Fibroblast of lung (primary cell): ENCODE data around the gene MLKL. TPM values are rescaled to one million over a fixed set of nuclear protein-coding genes. Genes with fewer than 3 reads are reported as not detected.
A peak's percentile ranks its signal among the peaks of the same experiment; 100 is the strongest.

ENCODE experiments used
- DNase-seq, 2 donors: peaks; one replicate each; pipeline versions ENCODE4 v3.0.0 to v3.0.0-alpha.2; 2010; ENCODE audit warnings: low read depth in 2 of 2
- H2AFZ ChIP-seq: 2 replicates; pipeline ENCODE4 v1.5.1; 2012; ENCODE audit warnings: low read length, control low read depth, inconsistent platforms
- H3K27ac ChIP-seq: 2 replicates; pipeline ENCODE4 v1.5.1; 2011; ENCODE audit warnings: low read length, control low read depth; ENCODE audit not compliant: insufficient read depth
- H3K27me3 ChIP-seq: 2 replicates; pipeline ENCODE4 v1.5.1; 2011; ENCODE audit warnings: mild to moderate bottlenecking, low read length; ENCODE audit not compliant: control insufficient read depth, insufficient read depth
- H3K36me3 ChIP-seq: 2 replicates; pipeline ENCODE4 v1.5.1; 2011; ENCODE audit warnings: low read length; ENCODE audit not compliant: control insufficient read depth, insufficient read depth
- H3K4me1 ChIP-seq: 2 replicates; pipeline ENCODE4 v1.5.1; 2011; ENCODE audit warnings: low read length; ENCODE audit not compliant: control insufficient read depth, insufficient read depth; ENCODE audit errors: extremely low read depth
- H3K4me2 ChIP-seq: 2 replicates; pipeline ENCODE4 v1.5.1; 2011; ENCODE audit warnings: low read length, control low read depth; ENCODE audit not compliant: insufficient read depth; ENCODE audit errors: extremely low read depth
- H3K4me3 ChIP-seq, 4 experiments: fragments of 200-600 bp in 1 of 4; sonication (generic) in 1 of 4; replicated peaks in 1 of 4; 2 replicates each; pipeline ENCODE4 v1.5.1; 2011 to 2016; ENCODE audit warnings: low read length in 4 of 4, low read depth in 3 of 4, mild to moderate bottlenecking in 3 of 4, control low read depth in 2 of 4, inconsistent platforms in 1 of 4, mixed read lengths in 1 of 4; ENCODE audit not compliant: insufficient read depth in 1 of 4; ENCODE audit errors: control extremely low read depth in 1 of 4
- H3K79me2 ChIP-seq: 2 replicates; pipeline ENCODE4 v1.5.1; 2012; ENCODE audit warnings: mild to moderate bottlenecking, low read length, inconsistent platforms; ENCODE audit not compliant: control insufficient read depth, insufficient read depth
- H3K9ac ChIP-seq: 2 replicates; pipeline ENCODE4 v1.5.1; 2011; ENCODE audit warnings: mild to moderate bottlenecking, low read length, control low read depth; ENCODE audit not compliant: insufficient read depth
- H3K9me3 ChIP-seq: 2 replicates; pipeline ENCODE4 v1.5.1; 2012; ENCODE audit warnings: low read depth, low read length; ENCODE audit not compliant: control insufficient read depth, insufficient read depth
- H4K20me1 ChIP-seq: 2 replicates; pipeline ENCODE4 v1.5.1; 2011; ENCODE audit warnings: low read length; ENCODE audit not compliant: control insufficient read depth, insufficient read depth; ENCODE audit errors: extremely low read depth
- EZH2 ChIP-seq: IDR thresholded peaks from 2 replicates; pipeline ENCODE4 v1.5.1; 2012; ENCODE audit warnings: low read length, control low read depth, mild to moderate bottlenecking; ENCODE audit errors: missing control alignments
- polyA plus RNA-seq, 2 donors: library from polyadenylated mRNA; depleted of rRNA in 1 of 2; stranded (reverse) in 1 of 2; unstranded in 1 of 2; fragments of >200 nt; gene quantifications; 2 replicates each; pipeline ENCODE4 v1.2.1, GENCODE V29; 2011 to 2012; ENCODE audit warnings: missing spikeins in 1 of 2
- total RNA-seq: library from RNA; depleted of rRNA; stranded (reverse); fragments of >200 nt; gene quantifications from 2 replicates; pipeline ENCODE4 v1.2.1, GENCODE V29; 2014
- TF ChIP-seq, protein P1 (sequence below), 2 donors: IDR thresholded peaks in 1 of 2; conservative IDR thresholded peaks in 1 of 2; 1 replicate in 1 of 2; 2 replicates in 1 of 2; pipeline ENCODE4 v1.5.1; 2011 to 2012; ENCODE audit warnings: low read length in 2 of 2, control low read depth in 1 of 2, inconsistent platforms in 1 of 2, low read depth in 1 of 2, mild to moderate bottlenecking in 1 of 2

The MLKL gene
- total and polyA plus RNA-seq, 2 donors (not counting 1 experiment from before 2014, with no cell fraction given), result 4.8 to 5.8 TPM

DNA sequence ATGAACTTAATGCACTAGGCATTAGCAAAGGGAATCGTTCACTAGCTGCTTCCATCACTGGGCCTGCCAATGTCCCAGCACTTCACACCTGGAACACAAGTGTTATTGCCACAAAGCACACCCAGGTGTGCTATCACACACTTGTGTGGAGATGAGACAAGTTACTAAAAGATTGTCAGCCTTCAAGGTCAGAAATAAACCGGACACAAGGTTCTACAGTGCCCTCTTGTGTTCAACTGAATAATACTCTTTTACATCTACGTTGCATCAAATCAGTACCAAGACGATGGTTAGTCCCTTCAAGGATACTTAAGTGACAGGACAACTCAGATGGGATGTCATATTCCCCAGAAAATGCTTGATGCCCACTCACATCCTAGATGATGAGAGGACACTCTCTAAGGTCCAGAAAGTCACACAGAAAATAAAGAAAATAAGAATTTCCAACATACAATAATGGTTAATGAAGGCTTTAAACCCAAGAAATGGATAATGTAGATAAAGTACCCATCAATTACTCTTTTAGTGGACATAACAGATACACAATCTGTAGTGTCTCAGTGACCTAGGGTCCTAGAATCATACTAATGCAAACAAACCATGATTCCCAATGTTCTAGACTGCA is 77.3 kb downstream of the MLKL start:
- Histone ChIP-seq H3K9me3 (no peaks in the 10 kb centered on the region), H3K36me3 (peaks cover 9% of the 10 kb centered on the region)
- DNase-seq, result peak; percentile 35 to 75

DNA sequence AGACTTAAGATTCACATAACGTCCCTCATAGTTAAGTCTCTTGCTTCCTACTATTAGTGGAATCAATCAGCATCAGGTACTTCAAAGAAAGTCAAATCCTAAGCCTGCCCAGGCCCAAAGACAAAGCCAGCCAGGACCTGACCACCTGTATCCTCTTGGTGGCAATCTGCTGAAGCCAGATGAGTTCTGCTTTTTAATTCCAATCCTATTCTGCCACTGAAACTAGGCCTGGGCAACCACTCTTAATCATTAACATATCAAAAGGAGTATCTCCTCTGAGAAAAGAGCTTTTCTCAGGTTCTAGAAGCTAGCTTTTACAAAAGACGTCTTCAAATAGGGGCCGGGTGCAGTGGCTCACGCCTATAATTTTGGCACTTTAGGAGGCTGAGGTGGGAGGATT is 78.7 kb downstream of the MLKL start:
- no peak for DNase-seq
- Histone ChIP-seq H3K4me3 (no peak overlapping the region), H3K4me2 (no peak overlapping the region), H2AFZ (no peak overlapping the region), H3K27ac (no peak overlapping the region), H3K9ac (no peak overlapping the region), H3K27me3 (no peaks in the 10 kb centered on the region), H3K9me3 (no peaks in the 10 kb centered on the region), H3K79me2 (no peaks in the 10 kb centered on the region), H4K20me1 (no peaks in the 10 kb centered on the region), H3K36me3 (peaks cover 6% of the 10 kb centered on the region), H3K4me1 (no peaks in the 10 kb centered on the region)
- no peak for TF ChIP-seq EZH2
- TF ChIP-seq, protein P1, sequence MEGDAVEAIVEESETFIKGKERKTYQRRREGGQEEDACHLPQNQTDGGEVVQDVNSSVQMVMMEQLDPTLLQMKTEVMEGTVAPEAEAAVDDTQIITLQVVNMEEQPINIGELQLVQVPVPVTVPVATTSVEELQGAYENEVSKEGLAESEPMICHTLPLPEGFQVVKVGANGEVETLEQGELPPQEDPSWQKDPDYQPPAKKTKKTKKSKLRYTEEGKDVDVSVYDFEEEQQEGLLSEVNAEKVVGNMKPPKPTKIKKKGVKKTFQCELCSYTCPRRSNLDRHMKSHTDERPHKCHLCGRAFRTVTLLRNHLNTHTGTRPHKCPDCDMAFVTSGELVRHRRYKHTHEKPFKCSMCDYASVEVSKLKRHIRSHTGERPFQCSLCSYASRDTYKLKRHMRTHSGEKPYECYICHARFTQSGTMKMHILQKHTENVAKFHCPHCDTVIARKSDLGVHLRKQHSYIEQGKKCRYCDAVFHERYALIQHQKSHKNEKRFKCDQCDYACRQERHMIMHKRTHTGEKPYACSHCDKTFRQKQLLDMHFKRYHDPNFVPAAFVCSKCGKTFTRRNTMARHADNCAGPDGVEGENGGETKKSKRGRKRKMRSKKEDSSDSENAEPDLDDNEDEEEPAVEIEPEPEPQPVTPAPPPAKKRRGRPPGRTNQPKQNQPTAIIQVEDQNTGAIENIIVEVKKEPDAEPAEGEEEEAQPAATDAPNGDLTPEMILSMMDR (conservative IDR thresholded peaks at IDR 0.05 in 1 of 2, IDR thresholded peaks at IDR 0.05 in 1 of 2; ENCODE audit: low read depth in 1 of 2, low read length in 2 of 2), result no peak

More for the DNA sequence above, 77.3 kb downstream of the MLKL start:
- Histone ChIP-seq H3K9ac (no peak overlapping the region), H2AFZ (no peak overlapping the region), H3K79me2 (no peaks in the 10 kb centered on the region), H3K4me3 (no peak overlapping the region), H3K4me2 (no peak overlapping the region), H3K4me1 (peaks cover 5% of the 10 kb centered on the region), H4K20me1 (no peaks in the 10 kb centered on the region), H3K27ac (no peak overlapping the region), H3K27me3 (no peaks in the 10 kb centered on the region)
- TF ChIP-seq EZH2, result no peak
- TF ChIP-seq, protein P1 (conservative IDR thresholded peaks at IDR 0.05 in 1 of 2, IDR thresholded peaks at IDR 0.05 in 1 of 2; ENCODE audit: low read depth in 1 of 2, low read length in 2 of 2), result peak; percentile 55 to 60

Other genes with a start within 250 kb of the MLKL start
- gene GLG1, start 93.7 kb downstream of the MLKL start, total RNA-seq, result 97.6 and 138 TPM in 2 replicates
- 150 and 176 TPM in 2 replicates for gene GLG1, start 93.7 kb downstream of the MLKL start, polyA plus RNA-seq
- gene RFWD3, start 34.0 kb downstream of the MLKL start, total RNA-seq, result 9.2 and 12.9 TPM in 2 replicates
- 15.2 and 28.4 TPM in 2 replicates for gene RFWD3, start 34.0 kb downstream of the MLKL start, polyA plus RNA-seq
- not detected in 2 replicates for gene FA2H, start 74.0 kb upstream of the MLKL start, total RNA-seq
- gene FA2H, start 74.0 kb upstream of the MLKL start, polyA plus RNA-seq, result not detected in 2 replicates